ENCODE results near the gene GALNT5.

The GALNT5 gene

DNA sequence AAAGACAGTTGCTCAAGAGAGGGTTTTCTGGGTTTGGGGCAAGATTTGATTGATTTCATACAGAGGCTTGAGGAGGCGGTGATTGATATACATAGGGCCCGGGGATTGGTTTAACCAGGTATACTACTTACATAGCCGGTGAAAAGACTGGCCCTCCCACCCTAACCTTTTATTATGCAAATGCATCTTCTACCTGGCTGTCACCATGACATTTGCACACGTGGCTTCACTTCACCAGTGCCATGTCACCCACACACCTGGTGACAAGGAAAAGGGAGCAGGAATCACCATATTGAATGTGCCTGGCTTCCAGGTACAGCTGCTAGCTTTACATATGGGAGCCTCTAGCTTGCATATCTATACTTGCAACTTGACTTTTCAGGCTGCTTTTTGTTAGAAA lies 58.4 kb downstream of the GALNT5 start:
- Histone ChIP-seq H2BK120ac (ENCODE audit: low read depth, low read length) (no peak overlapping the region), H4K8ac (ENCODE audit: low read depth, low read length) (no peak overlapping the region), H3K4me2 (ENCODE audit: insufficient read depth, low read length, poor library complexity, severe bottlenecking) (no peak overlapping the region), H3K4ac (ENCODE audit: low read length) (no peak overlapping the region), H3K4me1 (ENCODE audit: control insufficient read depth in 2 of 2, insufficient read depth in 1 of 2, low read depth in 1 of 2, low read length in 2 of 2) (no peaks in the 10 kb centered on the region), H4K91ac (ENCODE audit: low read depth, low read length, poor library complexity) (no peak overlapping the region), H2BK12ac (ENCODE audit: low read length) (no peak overlapping the region), H3K27ac (replicated peaks; ENCODE audit: low read length) (no peak overlapping the region), H3K23ac (ENCODE audit: low read depth, low read length, poor library complexity) (no peak overlapping the region), H3K4me3 (ENCODE audit: low read length in 2 of 2) (no peak overlapping the region), H3K9me3 (replicated peaks in 1 of 2; ENCODE audit: control insufficient read depth in 2 of 2, insufficient read depth in 1 of 2, low read depth in 1 of 2, low read length in 2 of 2) (no peaks in the 10 kb centered on the region), H3K79me1 (ENCODE audit: low read depth, low read length) (no peaks in the 10 kb centered on the region), H3K14ac (ENCODE audit: low read length) (no peak overlapping the region), H3K36me3 (replicated peaks in 1 of 2; ENCODE audit: control insufficient read depth in 2 of 2, insufficient read depth in 2 of 2, low read length in 2 of 2) (no peaks in the 10 kb centered on the region), H2AK5ac (ENCODE audit: low read depth, low read length) (no peak overlapping the region), H3K9ac (ENCODE audit: low read depth, low read length, poor library complexity) (no peak overlapping the region), H3K18ac (ENCODE audit: low read length) (no peak overlapping the region), H2BK15ac (ENCODE audit: low read length) (no peak overlapping the region), H2AFZ (ENCODE audit: low read length) (no peak overlapping the region), H2BK5ac (ENCODE audit: low read length) (no peak overlapping the region), H3K27me3 (ENCODE audit: control insufficient read depth in 3 of 3, insufficient read depth in 3 of 3, low read depth in 1 of 3, low read length in 3 of 3) (no peaks in the 10 kb centered on the region)
- WGBS, 2 donors (ENCODE audit: extremely low coverage in 2 of 2, insufficient read length in 2 of 2, insufficient replicate concordance in 1 of 2), result no CpG with 5 or more reads among the region's 4 CpGs
- no peak for DNase-seq (ENCODE audit: low spot score)

- Histone ChIP-seq H3K18ac (ENCODE audit: low read length) (no peak overlapping the region), H3K14ac (ENCODE audit: low read length) (no peak overlapping the region), H3K4me1 (ENCODE audit: control insufficient read depth in 2 of 2, insufficient read depth in 1 of 2, low read depth in 1 of 2, low read length in 2 of 2) (no peaks in the 10 kb centered on the region), H3K23ac (ENCODE audit: low read depth, low read length, poor library complexity) (no peak overlapping the region), H3K79me1 (ENCODE audit: low read depth, low read length) (no peaks in the 10 kb centered on the region), H3K4me2 (ENCODE audit: insufficient read depth, low read length, poor library complexity, severe bottlenecking) (no peak overlapping the region), H2BK12ac (ENCODE audit: low read length) (no peak overlapping the region), H2AFZ (ENCODE audit: low read length) (no peak overlapping the region), H3K27me3 (ENCODE audit: control insufficient read depth in 3 of 3, insufficient read depth in 3 of 3, low read depth in 1 of 3, low read length in 3 of 3) (no peaks in the 10 kb centered on the region), H3K36me3 (replicated peaks in 1 of 2; ENCODE audit: control insufficient read depth in 2 of 2, insufficient read depth in 2 of 2, low read length in 2 of 2) (no peaks in the 10 kb centered on the region), H4K91ac (ENCODE audit: low read depth, low read length, poor library complexity) (no peak overlapping the region), H3K9me3 (replicated peaks in 1 of 2; ENCODE audit: control insufficient read depth in 2 of 2, insufficient read depth in 1 of 2, low read depth in 1 of 2, low read length in 2 of 2) (no peaks in the 10 kb centered on the region), H3K4ac (ENCODE audit: low read length) (no peak overlapping the region), H2BK15ac (ENCODE audit: low read length) (no peak overlapping the region), H2BK120ac (ENCODE audit: low read depth, low read length) (no peak overlapping the region), H2BK5ac (ENCODE audit: low read length) (no peak overlapping the region), H3K27ac (replicated peaks; ENCODE audit: low read length) (no peak overlapping the region), H3K9ac (ENCODE audit: low read depth, low read length, poor library complexity) (no peak overlapping the region), H2AK5ac (ENCODE audit: low read depth, low read length) (no peak overlapping the region), H4K8ac (ENCODE audit: low read depth, low read length) (no peak overlapping the region), H3K4me3 (ENCODE audit: low read length in 2 of 2) (no peak overlapping the region)
- no peak for DNase-seq (ENCODE audit: low spot score)
- no CpG with 5 or more reads among the region's 2 CpGs for WGBS, 2 donors (ENCODE audit: extremely low coverage in 2 of 2, insufficient read length in 2 of 2, insufficient replicate concordance in 1 of 2)
Observed at GRCh38 chr2:157318884-157319283, 61.4 kb downstream of the GALNT5 start.

DNA sequence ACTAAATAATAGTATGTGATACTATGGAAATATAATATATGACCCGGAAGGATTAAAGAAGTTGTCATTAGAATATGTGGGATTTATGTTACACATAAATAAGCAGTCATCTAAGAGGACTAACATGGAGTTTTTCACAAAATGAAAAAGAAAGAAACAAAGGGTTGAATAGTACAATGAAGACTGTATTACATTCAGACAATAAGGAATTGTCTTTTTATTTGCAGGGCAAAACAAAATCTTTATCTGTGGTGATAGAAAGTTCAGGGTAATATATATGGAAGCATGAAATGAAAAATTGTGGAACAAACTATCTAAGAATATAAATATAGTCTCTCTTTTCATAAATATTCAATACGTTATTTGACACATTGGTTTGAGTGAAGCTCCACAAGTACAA lies 62.3 kb downstream of the GALNT5 start:
- DNase-seq (ENCODE audit: low spot score), result no peak
- no peak overlapping the region for H4K91ac ChIP-seq (ENCODE audit: low read depth, low read length, poor library complexity)
- H3K14ac ChIP-seq (ENCODE audit: low read length), result no peak overlapping the region
- no peak overlapping the region for H3K9ac ChIP-seq (ENCODE audit: low read depth, low read length, poor library complexity)
- no peak overlapping the region for H2BK12ac ChIP-seq (ENCODE audit: low read length)
- no peak overlapping the region for H2BK15ac ChIP-seq (ENCODE audit: low read length)
- H3K4me1 ChIP-seq (ENCODE audit: control insufficient read depth in 2 of 2, insufficient read depth in 1 of 2, low read depth in 1 of 2, low read length in 2 of 2), result no peaks in the 10 kb centered on the region
- no peaks in the 10 kb centered on the region for H3K79me1 ChIP-seq (ENCODE audit: low read depth, low read length)
- no peaks in the 10 kb centered on the region for H3K36me3 ChIP-seq (replicated peaks in 1 of 2; ENCODE audit: control insufficient read depth in 2 of 2, insufficient read depth in 2 of 2, low read length in 2 of 2)
- no peaks in the 10 kb centered on the region for H3K9me3 ChIP-seq (replicated peaks in 1 of 2; ENCODE audit: control insufficient read depth in 2 of 2, insufficient read depth in 1 of 2, low read depth in 1 of 2, low read length in 2 of 2)
- no peak overlapping the region for H2AFZ ChIP-seq (ENCODE audit: low read length)
- no peak overlapping the region for H3K4ac ChIP-seq (ENCODE audit: low read length)
- WGBS, 2 donors (ENCODE audit: extremely low coverage in 2 of 2, insufficient read length in 2 of 2, insufficient replicate concordance in 1 of 2), result no CpG with 5 or more reads among the region's 2 CpGs
- no peak overlapping the region for H4K8ac ChIP-seq (ENCODE audit: low read depth, low read length)
- no peak overlapping the region for H3K4me2 ChIP-seq (ENCODE audit: insufficient read depth, low read length, poor library complexity, severe bottlenecking)
- no peak overlapping the region for H3K27ac ChIP-seq (replicated peaks; ENCODE audit: low read length)
- no peak overlapping the region for H2BK120ac ChIP-seq (ENCODE audit: low read depth, low read length)
- no peak overlapping the region for H2BK5ac ChIP-seq (ENCODE audit: low read length)
- H3K23ac ChIP-seq (ENCODE audit: low read depth, low read length, poor library complexity), result no peak overlapping the region
- H3K4me3 ChIP-seq (ENCODE audit: low read length in 2 of 2), result no peak overlapping the region
- H2AK5ac ChIP-seq (ENCODE audit: low read depth, low read length), result no peak overlapping the region
- H3K27me3 ChIP-seq (ENCODE audit: control insufficient read depth in 3 of 3, insufficient read depth in 3 of 3, low read depth in 1 of 3, low read length in 3 of 3), result no peaks in the 10 kb centered on the region
- H3K18ac ChIP-seq (ENCODE audit: low read length), result no peak overlapping the region

- H3K9me3 ChIP-seq (replicated peaks in 1 of 2; ENCODE audit: control insufficient read depth in 2 of 2, insufficient read depth in 1 of 2, low read depth in 1 of 2, low read length in 2 of 2), result no peaks in the 10 kb centered on the region
- H2BK15ac ChIP-seq (ENCODE audit: low read length), result no peak overlapping the region
- H4K8ac ChIP-seq (ENCODE audit: low read depth, low read length), result no peak overlapping the region
- no peak overlapping the region for H2BK12ac ChIP-seq (ENCODE audit: low read length)
- H3K18ac ChIP-seq (ENCODE audit: low read length), result no peak overlapping the region
- no peak overlapping the region for H3K9ac ChIP-seq (ENCODE audit: low read depth, low read length, poor library complexity)
- no peaks in the 10 kb centered on the region for H3K27me3 ChIP-seq (ENCODE audit: control insufficient read depth in 3 of 3, insufficient read depth in 3 of 3, low read depth in 1 of 3, low read length in 3 of 3)
- no peak overlapping the region for H2BK120ac ChIP-seq (ENCODE audit: low read depth, low read length)
- no peak overlapping the region for H3K27ac ChIP-seq (replicated peaks; ENCODE audit: low read length)
- no peaks in the 10 kb centered on the region for H3K79me1 ChIP-seq (ENCODE audit: low read depth, low read length)
- no peak overlapping the region for H2AK5ac ChIP-seq (ENCODE audit: low read depth, low read length)
- H3K4ac ChIP-seq (ENCODE audit: low read length), result no peak overlapping the region
- H3K4me2 ChIP-seq (ENCODE audit: insufficient read depth, low read length, poor library complexity, severe bottlenecking), result no peak overlapping the region
- no peaks in the 10 kb centered on the region for H3K36me3 ChIP-seq (replicated peaks in 1 of 2; ENCODE audit: control insufficient read depth in 2 of 2, insufficient read depth in 2 of 2, low read length in 2 of 2)
- H2BK5ac ChIP-seq (ENCODE audit: low read length), result no peak overlapping the region
- no peak overlapping the region for H3K23ac ChIP-seq (ENCODE audit: low read depth, low read length, poor library complexity)
- DNase-seq (ENCODE audit: low spot score), result no peak
- H3K4me3 ChIP-seq (ENCODE audit: low read length in 2 of 2), result no peak overlapping the region
- H2AFZ ChIP-seq (ENCODE audit: low read length), result no peak overlapping the region
- H3K14ac ChIP-seq (ENCODE audit: low read length), result no peak overlapping the region
- H4K91ac ChIP-seq (ENCODE audit: low read depth, low read length, poor library complexity), result no peak overlapping the region
- peaks cover 0 to 2% of the 10 kb centered on the region in 2 donors for H3K4me1 ChIP-seq (ENCODE audit: control insufficient read depth in 2 of 2, insufficient read depth in 1 of 2, low read depth in 1 of 2, low read length in 2 of 2)
Observed at GRCh38 chr2:157320409-157320808, 62.9 kb downstream of the GALNT5 start.
